Right forelimb (tissue), 1 donor: Measurements from ENCODE around the gene OR6Q1.
"Not testable (repeated sequence)": the region's sequence is repeated elsewhere in the genome, so short reads cannot be mapped to it uniquely, and the experiment has no call there.

Experiments
- DNase-seq: peaks from one replicate; pipeline ENCODE4 v3.0.0-alpha.2; 2018

Gene OR6Q1, protein sequence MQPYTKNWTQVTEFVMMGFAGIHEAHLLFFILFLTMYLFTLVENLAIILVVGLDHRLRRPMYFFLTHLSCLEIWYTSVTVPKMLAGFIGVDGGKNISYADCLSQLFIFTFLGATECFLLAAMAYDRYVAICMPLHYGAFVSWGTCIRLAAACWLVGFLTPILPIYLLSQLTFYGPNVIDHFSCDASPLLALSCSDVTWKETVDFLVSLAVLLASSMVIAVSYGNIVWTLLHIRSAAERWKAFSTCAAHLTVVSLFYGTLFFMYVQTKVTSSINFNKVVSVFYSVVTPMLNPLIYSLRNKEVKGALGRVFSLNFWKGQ

DNA sequence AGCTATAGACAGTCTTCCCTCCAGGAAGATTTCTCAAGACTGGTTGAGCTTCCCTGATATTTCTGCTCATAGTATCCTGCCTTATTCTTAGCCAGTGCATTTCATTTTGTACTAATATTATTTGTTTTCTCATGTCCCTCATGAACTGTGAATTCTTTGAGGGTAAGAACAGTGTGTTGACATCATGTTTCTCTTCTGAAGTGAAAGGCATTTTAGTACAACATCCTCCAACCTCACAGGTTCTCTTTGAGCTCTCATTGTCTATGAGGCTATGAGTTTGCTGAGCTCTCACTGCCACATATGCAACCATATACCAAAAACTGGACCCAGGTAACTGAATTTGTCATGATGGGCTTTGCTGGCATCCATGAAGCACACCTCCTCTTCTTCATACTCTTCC, at the start of gene OR6Q1:
Gene OR6Q1, plus strand, starts transcription at position 301 of the 400 bp plus-strand sequence. Its CDS starts 0 bp downstream, at position 301.
- no peak for DNase-seq

DNA sequence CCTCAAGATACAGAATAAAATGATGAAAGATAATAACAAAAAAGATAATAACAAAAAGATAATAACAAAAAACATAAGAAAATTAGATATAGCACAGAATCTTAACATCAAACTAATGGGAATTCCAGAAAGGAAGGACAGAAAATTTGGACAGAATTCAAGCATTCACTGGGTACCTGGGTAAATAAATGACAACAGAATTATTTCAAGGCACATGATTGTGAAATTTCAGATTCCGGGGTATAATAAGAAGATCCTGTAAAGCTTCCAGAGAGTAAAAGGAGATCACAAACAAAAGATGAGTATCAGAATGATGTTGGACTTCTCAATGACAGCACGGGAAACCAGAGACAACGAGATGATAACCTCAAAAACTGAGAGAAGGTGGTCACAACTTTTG, 49.2 kb upstream of the OR6Q1 start:
- no peak for DNase-seq

DNA sequence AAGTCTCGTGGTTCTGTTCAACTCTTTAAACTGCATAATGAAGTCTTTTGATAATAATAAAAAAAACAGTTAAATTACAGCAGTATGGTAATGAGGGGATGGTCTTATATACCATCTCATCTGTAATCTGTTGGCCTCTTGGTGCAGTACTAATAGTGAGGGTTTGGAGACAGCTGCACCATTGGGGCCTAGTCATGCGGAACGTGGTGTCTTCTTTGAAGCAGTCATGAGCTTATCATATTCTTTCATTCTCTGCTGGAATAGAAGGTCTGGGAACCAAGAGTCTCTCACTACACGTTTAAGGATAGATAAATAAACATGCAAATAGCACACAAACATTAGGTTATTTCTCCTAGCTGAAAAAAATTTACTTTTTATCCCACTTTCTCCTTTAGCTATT, 48.0 kb upstream of the OR6Q1 start:
- no peak for DNase-seq

DNA sequence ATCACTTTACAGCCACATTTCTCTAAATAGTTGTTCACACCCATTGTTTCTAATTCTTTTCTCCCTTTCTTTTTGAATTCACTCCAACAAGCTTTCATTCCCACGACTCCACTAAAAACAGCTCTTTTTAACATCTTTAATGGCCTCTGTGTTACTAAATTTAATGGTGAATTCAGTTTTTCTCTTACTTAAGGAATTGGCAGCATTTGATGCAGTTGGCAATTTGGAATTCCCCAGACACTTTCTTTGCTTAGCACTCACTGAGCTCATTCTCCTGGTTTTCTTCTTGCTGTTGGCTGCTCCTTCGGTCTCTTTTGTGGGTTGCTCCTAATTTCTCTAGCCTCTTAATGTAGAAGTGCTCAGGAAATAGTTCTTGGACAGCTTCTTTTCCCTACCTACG, 47.6 kb upstream of the OR6Q1 start:
- no peak for DNase-seq

DNA sequence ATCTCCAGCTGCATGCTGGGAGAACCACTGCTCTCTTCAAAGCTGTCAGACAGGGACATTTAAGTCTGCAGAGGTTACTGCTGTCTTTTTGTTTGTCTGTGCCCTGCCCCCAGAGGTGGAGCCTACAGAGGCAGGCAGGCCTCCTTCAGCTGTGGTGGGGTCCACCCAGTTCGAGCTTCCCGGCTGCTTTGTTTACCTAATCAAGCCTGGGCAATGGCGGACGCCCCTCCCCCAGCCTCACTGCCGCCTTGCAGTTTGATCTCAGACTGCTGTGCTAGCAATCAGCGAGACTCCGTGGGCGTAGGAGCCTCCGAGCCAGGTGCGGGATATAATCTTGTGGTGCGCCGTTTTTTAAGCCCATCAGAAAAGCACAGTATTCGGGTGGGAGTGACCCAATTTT, 31.2 kb upstream of the OR6Q1 start:
- DNase-seq = not testable (repeated sequence)

DNA sequence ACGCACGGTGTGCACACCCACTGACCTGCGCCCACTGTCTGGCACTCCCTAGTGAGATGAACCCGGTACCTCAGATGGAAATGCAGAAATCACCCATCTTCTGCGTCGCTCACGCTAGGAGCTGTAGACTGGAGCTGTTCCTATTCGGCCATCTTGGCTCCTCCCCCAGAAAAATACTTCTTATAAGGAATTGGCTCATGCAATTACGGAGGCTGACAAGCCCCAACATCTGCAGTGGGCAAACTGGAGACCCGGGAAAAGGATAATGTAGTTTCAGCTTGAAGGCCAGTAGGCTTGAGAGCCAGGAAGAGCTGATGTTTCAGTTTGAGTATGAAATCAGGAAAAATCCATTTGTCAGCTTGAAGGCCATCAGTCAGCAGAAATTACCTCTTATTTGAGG, 30.7 kb upstream of the OR6Q1 start:
- not testable (repeated sequence) for DNase-seq

DNA sequence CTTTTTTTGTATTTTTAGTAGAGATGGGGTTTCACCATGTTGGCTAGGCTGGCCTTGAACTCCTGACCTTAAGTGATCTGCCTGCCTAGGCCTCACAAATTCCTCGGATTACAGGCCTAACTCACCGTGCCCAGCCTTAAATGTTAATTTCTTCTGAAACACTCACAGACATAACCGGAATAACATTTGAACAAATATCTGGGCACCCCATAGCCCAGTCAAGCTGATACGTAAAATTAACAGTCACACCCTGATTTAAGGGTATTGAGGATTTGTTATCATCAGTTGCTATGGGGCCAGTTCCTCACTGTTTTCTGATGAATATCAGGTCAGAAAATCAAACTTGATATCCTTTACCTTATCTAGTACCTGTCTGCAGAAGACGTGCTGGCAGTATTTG, 30.1 kb upstream of the OR6Q1 start:
- no peak for DNase-seq

DNA sequence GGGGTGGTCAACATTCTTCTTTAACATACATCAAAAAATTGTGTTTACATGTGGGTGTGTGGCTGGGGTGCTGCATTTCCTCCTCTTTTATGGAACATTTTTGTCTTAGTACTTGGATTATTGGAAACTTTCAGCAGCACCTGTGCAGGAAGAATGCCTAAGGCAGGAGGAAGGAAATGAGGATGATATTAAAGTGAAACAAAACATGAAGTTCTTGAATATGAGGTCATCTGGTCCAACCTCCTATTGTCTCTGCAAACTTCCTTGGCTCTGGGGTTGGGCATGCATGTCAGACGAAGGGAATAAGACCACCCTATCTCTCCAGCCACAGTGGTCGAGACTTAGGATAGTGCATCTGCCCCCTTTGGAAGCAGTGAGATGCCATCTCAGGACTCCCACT, 27.7 kb upstream of the OR6Q1 start:
- no peak for DNase-seq

DNA sequence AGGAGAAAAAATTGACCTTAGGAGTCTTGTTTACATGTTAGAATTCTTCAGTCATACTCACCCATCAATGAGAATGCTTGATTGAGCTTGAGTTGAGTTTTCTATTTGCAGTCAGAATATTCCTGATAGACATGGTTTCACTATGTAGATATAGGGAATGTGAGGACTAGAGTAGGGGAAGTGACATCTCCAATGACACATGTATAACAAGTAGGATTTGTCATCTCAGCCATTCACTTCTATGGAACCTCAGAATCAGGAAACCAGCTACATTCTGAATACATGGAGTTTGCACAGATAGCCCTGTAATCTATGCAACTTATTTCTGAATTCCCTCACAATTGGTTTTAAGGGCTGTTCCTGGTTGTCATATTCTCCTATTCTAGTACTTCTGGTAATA, 27.2 kb upstream of the OR6Q1 start:
- no peak for DNase-seq

DNA sequence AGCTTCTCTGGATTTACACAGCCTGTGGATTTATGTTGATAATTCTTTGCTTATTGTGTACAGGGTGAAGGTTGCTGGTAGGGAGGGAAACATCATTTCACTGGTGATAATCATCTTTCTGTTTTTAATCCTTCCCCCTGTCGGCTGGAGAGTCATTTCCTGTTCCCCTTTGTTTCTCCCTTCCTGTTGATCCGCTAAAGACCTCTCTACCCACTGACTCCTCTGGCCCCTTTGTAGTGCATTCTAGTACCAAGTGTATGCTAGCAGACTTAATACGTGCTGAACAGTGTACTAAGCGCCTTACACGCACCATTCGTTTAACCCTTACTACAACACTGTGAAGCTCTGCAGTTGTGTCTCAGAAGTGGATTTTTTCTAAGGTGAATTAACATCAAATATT, 26.1 kb upstream of the OR6Q1 start:
- DNase-seq = no peak

DNA sequence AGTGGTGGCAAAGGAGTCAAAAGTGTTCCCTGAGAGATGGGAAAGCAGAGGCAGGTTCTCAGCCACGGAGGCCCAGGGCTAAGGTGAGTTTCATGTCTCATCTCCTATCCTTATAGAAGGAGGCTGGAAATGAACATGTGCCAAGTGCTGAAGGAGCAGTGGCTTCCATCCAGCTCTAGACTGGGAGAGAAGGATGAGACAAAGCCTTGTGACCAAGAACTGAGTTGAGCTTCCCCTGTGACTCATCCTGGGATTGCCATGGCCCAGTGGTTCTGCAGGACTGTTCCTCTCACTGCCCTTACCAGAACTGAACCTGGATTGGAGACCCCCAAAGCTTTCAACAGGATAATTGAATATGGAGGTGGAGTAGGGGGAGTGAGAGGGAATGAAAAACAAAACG, 23.8 kb upstream of the OR6Q1 start:
- DNase-seq = no peak

DNA sequence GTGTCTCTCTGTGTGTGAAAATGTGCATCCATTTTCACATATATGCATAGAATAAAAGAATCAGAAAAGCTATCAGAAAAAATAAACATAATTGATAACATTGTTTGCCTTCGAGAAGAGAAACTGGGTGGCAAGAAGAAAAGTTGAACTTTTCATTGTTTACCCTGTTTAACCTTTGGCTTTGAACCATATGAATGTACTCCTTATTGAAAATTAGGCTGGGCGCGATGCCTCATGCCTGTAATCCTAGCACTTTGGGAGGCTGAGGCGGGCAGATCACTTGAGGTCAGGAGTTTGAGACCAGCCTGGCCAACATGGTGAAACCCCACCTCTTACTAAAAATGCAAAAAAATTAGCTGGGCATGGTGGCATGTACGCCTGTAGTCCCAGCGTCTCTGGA, 19.0 kb upstream of the OR6Q1 start:
- DNase-seq = no peak

DNA sequence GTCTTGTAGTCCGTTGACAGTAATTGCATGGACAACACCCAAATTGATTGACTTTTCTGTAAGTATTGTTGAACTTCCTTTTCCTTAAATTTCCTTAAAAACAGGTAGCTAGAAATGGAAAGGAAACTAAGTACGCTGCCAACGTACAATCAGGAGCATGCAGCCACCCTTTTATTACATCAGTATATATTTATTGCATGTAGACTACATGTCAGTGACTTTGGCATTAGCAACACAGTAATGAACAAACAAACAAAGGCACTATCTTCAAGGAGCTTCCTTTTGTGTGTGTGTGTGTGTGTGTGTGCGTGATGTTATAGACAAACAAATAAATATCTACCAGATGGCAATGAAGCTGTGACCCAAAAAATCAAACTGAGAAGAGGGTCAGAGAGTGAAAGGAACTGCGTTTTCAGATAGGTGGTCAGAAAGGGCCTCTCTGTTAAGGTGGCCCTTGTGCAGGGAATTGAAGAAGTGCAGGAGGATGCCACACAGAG, 7.3 kb upstream of the OR6Q1 start, which contains the start of gene OR9Q1:
Gene OR9Q1, plus strand, starts transcription at position 447 of the 497 bp plus-strand sequence. CDS start 155,564 bp downstream, outside the sequence.
- no peak for DNase-seq

DNA sequence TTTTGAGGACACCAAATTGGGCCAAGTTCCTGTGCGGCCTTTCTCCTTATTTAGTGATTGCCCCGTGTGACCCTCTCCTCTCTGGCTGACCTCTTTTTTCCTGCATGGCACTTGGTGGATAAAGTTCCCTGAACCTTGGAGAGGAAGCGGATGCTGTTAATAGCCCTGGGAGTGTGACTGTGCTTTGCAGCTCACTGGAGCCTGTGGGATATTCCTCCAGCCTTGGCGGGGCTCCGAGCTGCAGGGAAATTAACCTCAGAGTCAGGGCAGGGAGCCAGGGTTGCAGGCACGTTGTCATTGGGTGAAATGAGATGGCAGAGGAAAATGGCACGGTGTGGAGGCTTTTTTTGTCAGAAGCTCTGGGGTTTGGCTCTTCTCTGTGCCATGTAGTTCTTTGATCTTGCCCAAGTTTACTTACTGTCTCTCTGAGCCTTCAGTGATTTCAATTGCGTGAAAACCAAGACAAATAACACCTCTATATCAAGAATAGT, 6.1 kb upstream of the OR6Q1 start:
- DNase-seq = peak; percentile 50

DNA sequence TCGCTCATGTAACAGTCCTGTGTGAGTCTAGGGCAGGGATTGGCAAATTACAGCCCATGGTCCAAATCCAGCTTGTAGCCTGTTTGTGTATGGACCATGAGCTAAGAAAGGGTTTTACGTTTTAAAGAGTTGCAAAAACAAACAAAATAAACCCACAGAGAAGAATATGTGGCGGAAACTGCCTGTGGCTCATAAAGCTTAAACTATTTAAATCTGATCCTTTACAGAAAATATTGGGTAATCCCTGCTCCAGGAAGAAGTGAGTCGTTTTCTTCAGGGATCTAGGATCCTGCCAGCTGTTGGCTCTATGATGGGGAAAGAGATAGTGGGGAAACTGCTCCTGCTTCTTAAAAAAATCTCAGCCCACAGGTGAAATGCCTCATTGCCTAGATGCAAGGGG, 3.4 kb upstream of the OR6Q1 start:
- no peak for DNase-seq

DNA sequence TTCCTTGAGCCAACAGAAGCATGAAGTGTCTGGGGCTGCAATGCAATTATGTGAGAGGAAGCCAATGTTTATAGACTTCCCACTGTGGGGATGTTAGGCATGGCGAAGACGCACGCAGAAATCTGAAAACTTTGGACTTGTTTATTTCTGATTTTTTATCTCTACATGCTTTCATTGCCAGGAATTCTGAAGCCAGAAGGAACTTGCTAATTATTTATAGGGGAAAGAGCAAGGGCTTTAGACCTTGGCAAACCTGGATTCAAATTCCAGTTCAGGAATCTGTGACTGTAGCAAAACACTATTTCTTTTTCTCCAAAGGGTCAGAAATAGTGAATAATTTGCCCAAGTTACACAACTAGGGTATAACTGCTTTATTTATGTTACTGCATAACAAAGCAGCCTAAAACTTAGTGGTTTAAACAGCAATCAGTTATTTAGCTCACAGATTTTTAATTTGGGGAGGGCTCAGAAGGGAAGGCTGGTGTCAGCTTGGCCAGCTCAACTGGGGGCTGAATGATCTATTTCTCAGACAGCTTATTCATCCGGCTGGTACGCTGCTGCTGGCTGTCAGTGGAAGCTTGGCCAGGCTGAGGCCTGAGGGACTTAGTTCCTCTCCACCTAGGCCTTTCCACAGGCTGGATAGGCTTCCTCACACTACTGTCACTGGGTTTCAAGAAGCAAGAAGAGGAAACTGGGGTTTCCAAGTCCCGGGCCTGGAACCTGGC, 1.9 kb upstream of the OR6Q1 start:
- DNase-seq = no peak

DNA sequence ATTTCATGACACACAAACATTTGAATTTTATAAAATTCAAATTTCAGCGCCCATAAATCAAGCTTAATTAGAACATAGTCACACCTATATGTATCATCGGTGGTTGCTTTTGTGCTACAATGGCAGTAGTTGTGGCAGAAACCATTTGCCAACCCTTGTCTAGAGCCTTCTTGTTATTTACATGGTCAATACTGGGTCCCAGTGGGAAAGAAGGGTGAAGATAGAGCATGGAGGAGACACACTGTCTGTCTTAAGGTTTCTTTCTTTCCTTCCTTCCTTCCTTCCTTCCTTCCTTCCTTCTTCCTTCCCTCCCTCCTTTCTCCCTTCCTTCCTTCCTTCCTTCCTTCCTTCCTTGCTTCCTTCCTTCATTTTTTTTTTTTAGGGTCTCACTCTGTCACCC, 3.7 kb downstream of the OR6Q1 start:
- DNase-seq = no peak

DNA sequence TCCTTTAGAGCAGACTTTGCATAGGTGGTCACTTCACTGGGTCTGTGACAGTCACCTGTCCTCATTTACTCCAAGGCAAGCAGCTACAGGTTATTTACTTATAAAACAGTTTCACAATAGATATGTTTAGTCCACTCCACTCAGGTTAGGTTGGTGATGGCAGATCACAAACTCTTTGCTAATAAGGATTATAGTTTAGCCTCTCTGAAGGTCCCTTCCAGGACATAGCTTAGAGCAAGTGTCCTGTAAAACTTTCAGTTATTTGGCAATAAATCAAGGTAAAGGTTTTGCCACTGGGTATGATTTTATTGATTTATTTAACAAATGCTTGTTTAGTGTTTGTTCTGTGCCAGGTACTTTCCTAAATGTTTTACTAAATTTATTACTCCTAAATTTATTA, 8.8 kb downstream of the OR6Q1 start:
- DNase-seq = no peak

DNA sequence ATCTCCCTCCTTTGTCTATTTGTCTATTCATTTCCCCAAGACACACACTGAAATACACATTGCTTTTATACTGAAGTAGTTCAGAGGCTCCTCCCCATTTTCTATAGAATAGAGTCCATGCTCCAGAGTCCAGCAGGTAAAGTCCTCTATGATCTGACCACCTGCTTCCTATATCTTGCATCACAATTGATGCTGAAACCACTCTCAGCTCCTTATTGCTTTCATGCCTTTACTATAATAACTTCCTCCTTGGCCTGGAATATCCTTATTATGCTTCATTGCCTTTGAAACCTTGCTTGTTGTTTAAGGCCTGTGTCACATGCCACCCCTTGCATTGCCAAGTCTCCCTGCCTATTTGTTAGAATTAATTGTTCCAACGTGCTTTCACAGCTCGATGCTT, 12.6 kb downstream of the OR6Q1 start:
- no peak for DNase-seq

DNA sequence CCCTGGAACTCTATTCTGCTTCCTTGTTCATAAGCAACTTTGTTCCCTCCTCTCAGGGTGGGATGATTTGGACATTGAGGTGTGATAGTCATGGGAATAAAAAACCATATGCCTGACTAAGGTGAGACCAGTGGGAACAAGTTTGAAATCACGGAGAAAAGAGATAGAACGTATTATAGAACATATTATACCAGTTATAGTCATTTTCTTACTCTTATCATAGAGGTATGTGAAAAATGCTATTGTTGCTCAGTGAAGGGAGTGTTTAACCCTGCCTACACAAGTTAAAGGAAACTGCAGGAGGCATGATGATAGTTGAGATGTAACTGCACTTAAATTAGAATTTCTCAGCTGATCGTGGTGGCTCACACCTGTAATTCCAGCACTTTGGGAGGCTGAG, 15.5 kb downstream of the OR6Q1 start:
- no peak for DNase-seq

DNA sequence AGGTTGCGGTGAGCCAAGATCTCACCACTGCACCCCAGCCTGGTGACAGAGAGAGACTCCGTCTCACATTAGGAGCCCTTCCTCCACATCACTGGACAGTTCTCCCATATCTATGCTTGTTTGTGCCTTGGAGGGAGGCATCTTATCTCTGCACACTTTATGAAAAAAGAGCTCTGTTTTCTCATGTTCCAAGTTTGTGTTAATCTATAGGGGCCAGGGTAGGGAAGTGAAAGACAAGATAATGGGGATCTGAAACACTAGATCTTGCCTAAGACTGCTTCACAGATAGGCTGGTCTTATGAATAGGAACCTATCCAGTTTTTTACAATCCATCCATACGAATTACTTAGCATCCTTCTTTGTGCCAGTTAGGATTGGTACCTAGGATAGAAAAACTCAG, 17.1 kb downstream of the OR6Q1 start:
- no peak for DNase-seq

DNA sequence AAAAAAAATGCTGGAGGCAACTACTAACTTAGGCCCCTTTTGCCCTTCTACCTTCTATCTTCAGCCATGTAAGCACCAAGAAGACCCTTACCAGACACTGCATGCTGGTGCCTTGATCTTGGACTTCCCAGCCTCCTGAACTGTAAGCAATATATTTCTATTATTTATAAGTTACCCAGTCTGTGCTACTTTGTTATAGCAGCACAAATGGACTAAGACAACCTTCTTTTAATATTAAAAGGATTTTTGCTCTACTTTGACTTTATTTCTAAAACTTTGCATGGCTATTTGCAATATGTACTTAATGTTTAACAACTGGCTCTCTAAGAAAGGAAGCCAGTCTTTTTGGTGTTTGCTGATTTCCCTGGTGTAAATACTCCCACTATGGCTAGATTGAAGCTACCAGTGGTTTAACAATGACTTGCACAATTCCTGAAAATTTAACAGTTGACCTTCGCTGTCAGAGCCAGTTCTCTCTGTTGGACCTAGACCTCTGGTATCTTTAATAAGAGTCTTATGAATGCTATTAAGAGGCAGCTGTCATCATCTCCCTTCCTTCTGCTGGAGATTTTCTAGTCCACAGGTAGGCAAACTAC, 25.2 kb downstream of the OR6Q1 start:
- DNase-seq = no peak

DNA sequence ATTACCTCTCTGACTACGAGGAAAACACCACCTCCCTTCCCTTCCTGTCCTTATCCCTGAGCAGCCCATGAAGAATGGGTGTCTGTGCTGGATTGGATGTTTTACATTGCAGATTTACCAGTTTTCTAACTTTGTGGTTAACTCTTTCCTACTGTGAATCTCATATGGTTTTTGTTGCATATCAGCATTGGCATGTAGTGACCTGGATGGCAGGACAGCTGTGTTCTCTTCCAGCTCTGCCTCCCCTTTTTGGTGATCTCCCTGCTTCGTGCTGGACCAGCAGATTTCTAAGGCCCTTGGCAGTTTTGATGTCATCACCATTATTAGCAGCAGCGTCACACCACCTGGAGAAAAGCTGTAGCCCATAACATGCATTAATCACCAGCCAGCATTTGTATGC, 26.7 kb downstream of the OR6Q1 start:
- DNase-seq = no peak
